Psoas muscle (tissue), 8 donors: ENCODE measurements around the gene NFU1. TPM values are rescaled to one million over a fixed set of nuclear protein-coding genes. Genes with fewer than 3 reads are reported as not detected.

Experiments
- ATAC-seq, 4 donors: fragments of 200-7000 bp; cut with Tn5 transposase; one replicate each; pipeline ENCODE4 v1.9.1; 2020; ENCODE audit warnings: moderate library complexity in 3 of 4, mild to moderate bottlenecking in 2 of 4
- DNase-seq, 2 donors: peaks; one replicate each; pipeline ENCODE4 v3.0.0-alpha.2; 2020
- H3K27ac ChIP-seq: fragments of 200-600 bp; one replicate; pipeline ENCODE4 v1.8.0; 2022
- H3K27me3 ChIP-seq, 3 donors: fragments of 200-600 bp in 1 of 3; one replicate each; pipeline versions ENCODE4 v1.6.1 to v1.8.0; 2013 to 2022; ENCODE audit warnings: low read length in 2 of 3, mild to moderate bottlenecking in 2 of 3, moderate library complexity in 1 of 3; ENCODE audit not compliant: insufficient read depth in 3 of 3
- H3K36me3 ChIP-seq, 2 donors: fragments of 200-600 bp in 1 of 2; one replicate each; pipeline versions ENCODE4 v1.6.1 to v1.8.0; 2013 to 2022; ENCODE audit warnings: low read depth in 1 of 2, mild to moderate bottlenecking in 1 of 2, moderate library complexity in 1 of 2; ENCODE audit not compliant: insufficient read depth in 1 of 2
- H3K4me1 ChIP-seq: fragments of 200-600 bp; one replicate; pipeline ENCODE4 v1.8.0; 2022
- H3K4me3 ChIP-seq: fragments of 200-600 bp; one replicate; pipeline ENCODE4 v1.8.0; 2022; ENCODE audit warnings: mild to moderate bottlenecking
- H3K9me3 ChIP-seq: fragments of 200-600 bp; one replicate; pipeline ENCODE4 v1.8.0; 2022
- WGBS, 3 donors: extraction: QIAGEN DNeasy Blood & Tissue Kit; methylation state at CpG; one replicate each; pipeline versions ENCODE4 v1.1.6 to v1.1.7; 2013; 5-methylcytosine and 5-hydroxymethylcytosine counted together
- intact Hi-C, 2 donors: fragments of 100-400 bp; cut with DNase I; formaldehyde crosslinking; loops; one replicate each; pipeline versions ENCODE4 v1.11.0 to v1.14.2; 2022
- polyA plus RNA-seq, 3 donors: library from polyadenylated mRNA; stranded (reverse); fragments of 200-250 nt; gene quantifications; one replicate each; pipeline ENCODE4 v1.2.3, GENCODE V29; 2013
- total RNA-seq, 4 donors: library from RNA; stranded (reverse); fragmentation: NEBNext Ultra II Directional in 2 of 4; extraction: Animal tissue kit (Norgen Biotek cat#: 25700) in 2 of 4; gene quantifications; one replicate each; pipeline versions ENCODE4 v1.2.1 to v1.2.4, GENCODE V29; 2021 to 2023
- TF ChIP-seq, protein P1 (sequence below): fragments of 200-600 bp; IDR thresholded peaks from one replicate; pipeline ENCODE4 v1.8.0; 2022; ENCODE audit warnings: antibody characterized with exemption
- donor health status: healthy with polysubstance abuse.
- donor health status: DM: no; HTN: no; CAD: no; lungs with moderate emphysema.
- donor health status: Bipolar disorder and iron deficiency.
- donor health status: healthy.
- donor health status: DM: yes; HTN: yes; CAD: no.
- donor health status: DM: no; HTN: no; CAD: no.
- donor health status: DM: no; HTN: no; CAD: no.
- donor health status: DM: yes; HTN: yes; CAD: no.

NFU1 gene
- total and polyA plus RNA-seq, 7 donors, result 36.5 to 112 (median 83.4) TPM

GRCh38 chr2:69390001-69390400, 47.2 kb downstream of the NFU1 start:
- TF ChIP-seq, protein P1, sequence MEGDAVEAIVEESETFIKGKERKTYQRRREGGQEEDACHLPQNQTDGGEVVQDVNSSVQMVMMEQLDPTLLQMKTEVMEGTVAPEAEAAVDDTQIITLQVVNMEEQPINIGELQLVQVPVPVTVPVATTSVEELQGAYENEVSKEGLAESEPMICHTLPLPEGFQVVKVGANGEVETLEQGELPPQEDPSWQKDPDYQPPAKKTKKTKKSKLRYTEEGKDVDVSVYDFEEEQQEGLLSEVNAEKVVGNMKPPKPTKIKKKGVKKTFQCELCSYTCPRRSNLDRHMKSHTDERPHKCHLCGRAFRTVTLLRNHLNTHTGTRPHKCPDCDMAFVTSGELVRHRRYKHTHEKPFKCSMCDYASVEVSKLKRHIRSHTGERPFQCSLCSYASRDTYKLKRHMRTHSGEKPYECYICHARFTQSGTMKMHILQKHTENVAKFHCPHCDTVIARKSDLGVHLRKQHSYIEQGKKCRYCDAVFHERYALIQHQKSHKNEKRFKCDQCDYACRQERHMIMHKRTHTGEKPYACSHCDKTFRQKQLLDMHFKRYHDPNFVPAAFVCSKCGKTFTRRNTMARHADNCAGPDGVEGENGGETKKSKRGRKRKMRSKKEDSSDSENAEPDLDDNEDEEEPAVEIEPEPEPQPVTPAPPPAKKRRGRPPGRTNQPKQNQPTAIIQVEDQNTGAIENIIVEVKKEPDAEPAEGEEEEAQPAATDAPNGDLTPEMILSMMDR, result no peak
- Histone ChIP-seq H3K9me3 (no peaks in the 10 kb centered on the region), H3K36me3 (no peaks in the 10 kb centered on the region), H3K27me3 (no peaks in the 10 kb centered on the region), H3K4me1 (peaks cover 16% of the 10 kb centered on the region), H3K4me3 (no peak overlapping the region), H3K27ac (no peak overlapping the region)
- DNase-seq, result no peak
- WGBS, 3 donors, result 83 to 92% (median 84%) methylated on average over 3 of the region's 3 CpGs
- intact Hi-C loops, result no loop called here
- ATAC-seq, result no peak

DNA sequence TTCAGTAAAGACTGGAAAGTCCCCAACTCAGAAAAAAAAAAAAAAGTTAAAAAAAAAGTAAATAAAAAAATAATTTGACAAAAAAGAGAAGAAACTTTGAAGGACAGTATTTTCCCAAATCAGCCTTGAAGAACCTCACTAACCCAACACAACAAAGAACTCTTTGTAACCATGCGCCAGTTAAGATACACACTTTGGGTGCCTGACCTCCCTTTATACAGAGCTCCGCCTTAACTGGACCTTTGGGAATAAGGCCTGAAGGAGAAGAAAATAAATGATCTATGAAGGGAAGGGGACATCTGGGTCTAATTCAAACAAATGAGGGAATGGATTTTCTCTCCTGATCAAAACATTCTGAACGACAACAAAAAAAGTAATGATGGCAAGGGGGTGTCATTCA, 48.0 kb downstream of the NFU1 start:
- TF ChIP-seq, protein P1, result no peak
- Histone ChIP-seq H3K27me3 (no peaks in the 10 kb centered on the region), H3K4me1 (peaks cover 9% of the 10 kb centered on the region), H3K9me3 (no peaks in the 10 kb centered on the region), H3K27ac (no peak overlapping the region), H3K36me3 (no peaks in the 10 kb centered on the region), H3K4me3 (no peak overlapping the region)
- ATAC-seq, result no peak
- DNase-seq, result no peak
- intact Hi-C loops, result no loop called here
- WGBS, 3 donors, result 92 to 97% (median 93%) methylated on average over 3 of the region's 3 CpGs

GRCh38 chr2:69387770-69388481, 49.3 kb downstream of the NFU1 start:
- Histone ChIP-seq H3K27ac (peak overlapping the region; percentile 66), H3K36me3 (no peaks in the 10 kb centered on the region), H3K27me3 (no peaks in the 10 kb centered on the region), H3K4me3 (peak overlapping the region; percentile 91), H3K9me3 (no peaks in the 10 kb centered on the region), H3K4me1 (peaks cover 9% of the 10 kb centered on the region)
- WGBS, 3 donors, result 51 to 64% (median 52%) methylated on average over 14 of the region's 14 CpGs
- DNase-seq (no peak), ATAC-seq (peak in 1 of 4 donors; percentile 5)
- TF ChIP-seq, protein P1, result no peak
- intact Hi-C loops, result no loop called here

DNA sequence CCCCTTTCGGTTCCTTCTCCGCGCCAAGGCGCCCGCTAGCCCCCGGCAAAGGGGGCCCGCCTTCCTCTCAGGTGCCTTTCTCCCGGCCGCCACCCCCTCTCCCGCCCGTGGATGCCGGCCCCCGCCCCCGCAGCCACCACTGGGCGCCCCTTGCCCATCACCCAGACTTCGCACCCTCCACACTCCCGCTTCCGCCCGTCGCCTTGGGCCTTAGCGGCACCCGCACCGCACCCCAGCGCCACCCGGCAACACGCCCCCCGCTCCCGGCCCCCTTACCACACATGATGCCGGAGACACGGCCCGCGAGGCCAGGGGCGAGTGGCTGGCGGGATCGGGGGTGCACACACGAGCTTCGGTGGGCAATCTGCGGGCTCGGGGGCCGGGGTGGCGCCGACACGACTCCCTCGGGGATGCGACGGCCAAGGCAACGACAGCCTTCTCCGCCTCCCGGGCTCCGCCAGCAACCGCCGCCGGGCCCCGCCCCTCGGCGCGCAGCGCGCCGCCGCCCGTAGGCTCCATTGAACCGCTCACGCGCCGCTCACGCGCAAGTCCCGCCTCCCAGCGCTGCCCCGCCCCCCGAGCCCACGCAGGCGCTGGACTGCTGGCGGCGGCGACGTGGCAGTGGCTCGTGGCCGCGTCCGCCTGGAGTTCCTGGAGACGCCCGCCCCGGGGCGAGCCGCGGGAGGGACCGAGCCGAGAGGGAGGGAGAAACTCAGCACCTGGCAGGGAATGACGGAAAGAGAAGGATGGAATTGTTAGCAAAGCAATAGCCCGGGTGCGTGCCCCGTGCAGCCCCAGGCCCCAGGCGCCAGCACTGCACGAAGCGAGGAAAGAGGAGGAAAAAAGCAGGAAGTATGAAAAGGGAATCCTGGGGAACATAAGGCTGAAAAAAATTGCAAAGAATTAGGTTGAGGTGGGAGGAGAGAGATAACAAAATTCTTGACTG, 50.2 kb downstream of the NFU1 start, which contains the start of gene GFPT1:
TSS of gene GFPT1 (minus strand) at position 439 of the 946 bp plus-strand sequence. CDS start at position 283, 156 bp downstream.
- Histone ChIP-seq H3K27me3 (no peaks in the 10 kb centered on the region), H3K4me3 (peak within 1 kb of the TSS; percentile 91), H3K4me1 (peaks cover 9% of the 10 kb centered on the region), H3K27ac (peak within 1 kb of the TSS; percentile 66), H3K9me3 (no peaks in the 10 kb centered on the region), H3K36me3 (no peaks in the 10 kb centered on the region)
- peak; percentile 95 to 97 for DNase-seq
- ATAC-seq, result peak; percentile 98 to 99 (median 99)
- TF ChIP-seq, protein P1, result no peak
- WGBS, 3 donors, result 1% methylated on average over 72 to 97 of the region's 97 CpGs
- intact Hi-C loops, result no loop called here
